H1 (cell line): ENCODE data around the gene XIRP1. TPM values are rescaled to one million over a fixed set of nuclear protein-coding genes. Genes with fewer than 3 reads are reported as not detected.

Experiments
- CTCF ChIA-PET: fragments of 300-600 bp; sonication (Branson Sonifier 250); formaldehyde crosslinking; loops from one replicate; lab custom pipeline; 2021; ENCODE audit not compliant: partially characterized antibody; lab: Charles Lee
- POLR2A ChIA-PET: fragments of 300-600 bp; sonication (Branson Sonifier 250); formaldehyde crosslinking; loops from one replicate; lab custom pipeline; 2021; ENCODE audit warnings: inconsistent platforms; ENCODE audit not compliant: partially characterized antibody; lab: Charles Lee
- DNase-seq, 2 experiments: peaks; one replicate each; pipeline versions ENCODE4 v3.0.0 to v3.0.0-alpha.2; 2010 to 2022; ENCODE audit warnings: low spot score in 2 of 2, low read depth in 1 of 2, mixed read lengths in 1 of 2
- FAIRE-seq: peaks from 2 replicates; lab custom pipeline; 2011; peaks lifted over from hg19 to GRCh38; lab: Jason Lieb, UNC
- H2AFZ ChIP-seq: 2 replicates; pipeline ENCODE4 v1.8.1; 2012; ENCODE audit warnings: low read length, inconsistent platforms
- H2AK5ac ChIP-seq: 2 replicates; pipeline ENCODE4 v1.6.1; 2013; ENCODE audit warnings: low read depth, low read length
- H2BK120ac ChIP-seq: replicated peaks from 2 replicates; pipeline ENCODE3; 2013; ENCODE audit warnings: low read depth, low read length, inconsistent platforms
- H2BK12ac ChIP-seq: 2 replicates; pipeline ENCODE4 v1.6.1; 2013; ENCODE audit warnings: low read depth, low read length
- H2BK15ac ChIP-seq: 2 replicates; pipeline ENCODE4 v1.6.1; 2013; ENCODE audit warnings: low read length
- H2BK20ac ChIP-seq: 2 replicates; pipeline ENCODE4 v1.6.1; 2013; ENCODE audit warnings: low read length
- H2BK5ac ChIP-seq: 2 replicates; pipeline ENCODE4 v1.6.1; 2013; ENCODE audit warnings: low read depth, low read length
- H3K14ac ChIP-seq: 2 replicates; pipeline ENCODE4 v1.6.1; 2013; ENCODE audit warnings: inconsistent platforms; ENCODE audit not compliant: insufficient read length
- H3K18ac ChIP-seq: 2 replicates; pipeline ENCODE4 v1.6.1; 2013; ENCODE audit warnings: low read length; ENCODE audit errors: extremely low read depth
- H3K23ac ChIP-seq: 2 replicates; pipeline ENCODE4 v1.6.1; 2013; ENCODE audit warnings: inconsistent platforms; ENCODE audit not compliant: insufficient read length
- H3K23me2 ChIP-seq: 2 replicates; pipeline ENCODE4 v1.6.1; 2013; ENCODE audit warnings: low read depth, low read length
- H3K27ac ChIP-seq: 2 replicates; pipeline ENCODE4 v1.6.1; 2011; ENCODE audit warnings: low read depth, low read length, inconsistent platforms
- H3K27me3 ChIP-seq, 4 experiments: replicated peaks in 1 of 4; 1 replicate in 1 of 4; 2 replicates in 3 of 4; pipeline versions ENCODE4 v1.6.1 to v1.8.1; 2011 to 2013; ENCODE audit warnings: low read length in 3 of 4, mild to moderate bottlenecking in 3 of 4, inconsistent platforms in 2 of 4, mixed read lengths in 2 of 4, moderate library complexity in 1 of 4; ENCODE audit not compliant: control insufficient read depth in 3 of 4, insufficient read depth in 3 of 4; ENCODE audit errors: extremely low read depth in 1 of 4
- H3K36me3 ChIP-seq, 4 experiments: 2 replicates each; pipeline versions ENCODE4 v1.6.1 to v1.8.1; 2011 to 2013; ENCODE audit warnings: mild to moderate bottlenecking in 4 of 4, low read length in 3 of 4, moderate library complexity in 2 of 4, control low read depth in 1 of 4, inconsistent platforms in 1 of 4; ENCODE audit not compliant: insufficient read depth in 4 of 4, control insufficient read depth in 2 of 4
- H3K4ac ChIP-seq: replicated peaks from 2 replicates; pipeline ENCODE3; 2013; ENCODE audit warnings: low read length, low read depth, mixed read lengths, inconsistent platforms; ENCODE audit not compliant: insufficient read length
- H3K4me1 ChIP-seq, 4 experiments: replicated peaks in 1 of 4; 1 replicate in 1 of 4; 2 replicates in 3 of 4; pipeline versions ENCODE4 v1.6.1 to v1.8.1; 2011 to 2013; ENCODE audit warnings: low read length in 3 of 4, inconsistent platforms in 2 of 4, mixed read lengths in 1 of 4; ENCODE audit not compliant: insufficient read depth in 4 of 4, control insufficient read depth in 3 of 4
- H3K4me2 ChIP-seq, 2 experiments: 2 replicates each; pipeline versions ENCODE4 v1.6.1 to v1.8.1; 2011 to 2013; ENCODE audit warnings: low read depth in 2 of 2, low read length in 2 of 2, control low read depth in 1 of 2, inconsistent platforms in 1 of 2, mild to moderate bottlenecking in 1 of 2; ENCODE audit not compliant: insufficient read depth in 1 of 2
- H3K4me3 ChIP-seq, 4 experiments: fragments of 200-600, 300-600 bp in 1 of 4; sonication (generic), shearing (Covaris generic), sonication (Bioruptor Twin) in 1 of 4; 2 replicates each; pipeline versions ENCODE4 v1.5.1 to v1.8.1; 2011 to 2016; ENCODE audit warnings: low read length in 4 of 4, low read depth in 3 of 4, control low read depth in 2 of 4, inconsistent platforms in 2 of 4, mild to moderate bottlenecking in 2 of 4, mixed read lengths in 1 of 4, moderate library complexity in 1 of 4; ENCODE audit not compliant: insufficient read depth in 2 of 4; ENCODE audit errors: extremely low read depth in 1 of 4
- H3K56ac ChIP-seq: replicated peaks from 2 replicates; pipeline ENCODE3; 2013; ENCODE audit warnings: low read depth, mild to moderate bottlenecking, mixed read lengths, low read length, inconsistent platforms; ENCODE audit not compliant: insufficient read length
- H3K79me1 ChIP-seq: 2 replicates; pipeline ENCODE4 v1.6.1; 2013; ENCODE audit warnings: low read depth, low read length, control low read depth
- H3K79me2 ChIP-seq, 2 experiments: 2 replicates each; pipeline versions ENCODE4 v1.6.1 to v1.8.1; 2012 to 2013; ENCODE audit warnings: low read length in 2 of 2, mild to moderate bottlenecking in 2 of 2, inconsistent platforms in 1 of 2; ENCODE audit not compliant: insufficient read depth in 2 of 2, control insufficient read depth in 1 of 2
- H3K9ac ChIP-seq, 4 experiments: replicated peaks in 1 of 4; 1 replicate in 1 of 4; 2 replicates in 3 of 4; pipeline versions ENCODE4 v1.6.1 to v1.8.1; 2011 to 2013; ENCODE audit warnings: low read depth in 3 of 4, low read length in 3 of 4, control low read depth in 2 of 4, mild to moderate bottlenecking in 2 of 4, moderate library complexity in 2 of 4, inconsistent platforms in 1 of 4; ENCODE audit errors: extremely low read depth in 1 of 4
- H3K9me3 ChIP-seq, 2 experiments: 2 replicates each; pipeline versions ENCODE4 v1.6.1 to v1.8.1; 2012 to 2013; ENCODE audit warnings: mild to moderate bottlenecking in 2 of 2, moderate library complexity in 2 of 2, control low read depth in 1 of 2, inconsistent platforms in 1 of 2, low read depth in 1 of 2, low read length in 1 of 2, mixed read lengths in 1 of 2; ENCODE audit not compliant: insufficient read depth in 2 of 2
- H4K20me1 ChIP-seq, 2 experiments: replicated peaks in 1 of 2; 2 replicates each; pipeline versions ENCODE3 to v1.8.1; 2011 to 2013; ENCODE audit warnings: inconsistent platforms in 2 of 2, low read length in 2 of 2, mild to moderate bottlenecking in 1 of 2; ENCODE audit not compliant: insufficient read depth in 2 of 2, control insufficient read depth in 1 of 2
- H4K5ac ChIP-seq: 2 replicates; pipeline ENCODE4 v1.6.1; 2013; ENCODE audit warnings: low read length, low read depth, mixed read lengths, inconsistent platforms; ENCODE audit not compliant: insufficient read length
- H4K8ac ChIP-seq: 2 replicates; pipeline ENCODE4 v1.8.0; 2013; ENCODE audit warnings: mild to moderate bottlenecking, moderate library complexity, low read length, inconsistent platforms; ENCODE audit not compliant: insufficient read depth; ENCODE audit errors: extremely low read depth
- H4K91ac ChIP-seq: replicated peaks from 2 replicates; pipeline ENCODE3; 2013; ENCODE audit warnings: low read length, mixed read lengths, inconsistent platforms; ENCODE audit not compliant: insufficient read length
- BCL11A ChIP-seq, 2 experiments: IDR thresholded peaks; one replicate each; pipeline ENCODE4 v1.6.1; 2011; ENCODE audit warnings: low read depth in 2 of 2, low read length in 2 of 2, mild to moderate bottlenecking in 2 of 2
- GABPA ChIP-seq: IDR thresholded peaks from 2 replicates; pipeline ENCODE4 v1.6.1; 2011; ENCODE audit warnings: mild to moderate bottlenecking, low read length, moderate library complexity, borderline replicate concordance; ENCODE audit not compliant: insufficient read depth
- NANOG ChIP-seq: IDR thresholded peaks from 2 replicates; pipeline ENCODE4 v1.6.1; 2011; ENCODE audit warnings: low read length, low read depth, mild to moderate bottlenecking, inconsistent platforms; ENCODE audit not compliant: insufficient read depth, poor library complexity, severe bottlenecking
- RFX5 ChIP-seq: IDR thresholded peaks from 2 replicates; pipeline ENCODE4 v1.6.1; 2011; ENCODE audit warnings: low read depth, low read length, improper control_type of control experiment, borderline replicate concordance
- RNF2 ChIP-seq: fragments of 200-900, 300-1000 bp; sonication (generic); IDR thresholded peaks from 2 replicates; pipeline ENCODE4 v1.7.1; 2016; ENCODE audit warnings: borderline replicate concordance, low read depth, mild to moderate bottlenecking, antibody characterized with exemption, low read length; ENCODE audit not compliant: poor library complexity, severe bottlenecking; ENCODE audit errors: missing control alignments
- TAF1 ChIP-seq: IDR thresholded peaks from 2 replicates; pipeline ENCODE4 v1.6.1; 2011; ENCODE audit warnings: mild to moderate bottlenecking, low read depth, low read length
- WGBS, 2 experiments: shearing (Covaris generic) in 1 of 2; methylation state at CpG; one replicate each; pipeline versions ENCODE4 v1.1.6 to v1.1.7; 2013 to 2015; ENCODE audit warnings: low lambda C conversion rate in 2 of 2, mixed read lengths in 2 of 2, inconsistent platforms in 1 of 2, low coverage in 1 of 2, missing lambda C conversion rate in 1 of 2; ENCODE audit not compliant: insufficient replicate concordance in 2 of 2, insufficient coverage in 1 of 2, insufficient read length in 1 of 2; ENCODE audit errors: extremely low coverage in 1 of 2, missing lambda C conversion rate in 1 of 2; 5-methylcytosine and 5-hydroxymethylcytosine counted together
- polyA plus RNA-seq, 7 experiments: library from polyadenylated mRNA; depleted of rRNA in 3 of 7; stranded (reverse) in 5 of 7; unstranded in 2 of 7; fragments of >200 nt in 5 of 7; fragments of 200-250 nt in 2 of 7; gene quantifications; 1 replicate in 5 of 7; 2 replicates in 1 of 7; 4 replicates in 1 of 7; pipeline versions ENCODE4 v1.2.1 to v1.2.3, GENCODE V29; 2011 to 2013; ENCODE audit warnings: missing spikeins in 2 of 7, mixed read lengths in 2 of 7
- total RNA-seq: library from RNA; stranded (reverse); fragmentation: NEBNext Ultra II Directional; extraction: Animal tissue kit (Norgen Biotek cat#: 25700); gene quantifications from 2 replicates; pipeline ENCODE4 v1.2.1, GENCODE V29; 2021

The XIRP1 gene
- total and polyA plus RNA-seq, 2 of the 8 experiments (the other 6 are each of a cell fraction or from before 2014, with no cell fraction given): not detected

DNA sequence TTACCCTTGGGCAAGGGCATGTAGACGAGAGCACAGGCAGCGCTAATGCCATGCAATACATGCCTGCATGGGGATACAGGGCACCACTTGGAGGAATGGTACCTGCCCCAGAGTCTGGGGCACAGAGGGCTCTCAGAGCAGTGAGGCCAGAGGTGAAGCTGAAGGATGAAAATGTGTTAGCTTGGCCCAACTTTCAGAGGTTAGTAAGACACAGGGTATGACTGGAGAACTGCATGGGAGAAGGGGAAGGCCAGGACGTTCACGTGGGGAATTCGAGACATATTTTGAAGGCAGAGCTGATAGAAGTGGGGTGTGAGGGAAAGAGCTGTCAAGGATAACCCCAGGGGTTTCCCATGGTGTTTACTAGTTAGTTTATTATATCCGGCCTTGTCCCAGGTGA lies 58.6 kb downstream of the XIRP1 start:
- Histone ChIP-seq H3K9me3 (no peaks in the 10 kb centered on the region), H4K8ac (no peak overlapping the region), H3K4me1 (no peaks in the 10 kb centered on the region), H3K27ac (no peak overlapping the region), H2BK120ac (no peak overlapping the region), H4K91ac (no peak overlapping the region), H2BK20ac (no peak overlapping the region), H2BK15ac (no peak overlapping the region), H3K18ac (no peak overlapping the region), H2AK5ac (no peak overlapping the region), H3K27me3 (no peaks in the 10 kb centered on the region), H3K4ac (no peak overlapping the region), H3K14ac (no peak overlapping the region), H3K4me2 (no peak overlapping the region), H3K4me3 (no peak overlapping the region), H3K23me2 (no peaks in the 10 kb centered on the region), H3K79me2 (no peaks in the 10 kb centered on the region), H3K56ac (no peak overlapping the region), H2BK5ac (no peak overlapping the region), H2BK12ac (no peak overlapping the region), H3K23ac (no peak overlapping the region), H3K79me1 (no peaks in the 10 kb centered on the region), H4K5ac (no peak overlapping the region), H3K36me3 (no peaks in the 10 kb centered on the region), H3K9ac (no peak overlapping the region), H2AFZ (no peak overlapping the region), H4K20me1 (no peaks in the 10 kb centered on the region)
- FAIRE-seq (no peak), DNase-seq (no peak)
- WGBS, 2 experiments: 70% methylated on average over 6 of the region's 6 CpGs; no CpG with 5 or more reads in 1 of the 2 experiments
- TF ChIP-seq NANOG (no peak), GABPA (no peak), RFX5 (no peak), RNF2 (no peak), TAF1 (no peak), BCL11A (IDR thresholded peaks at IDR 0.05; ENCODE audit: low read depth in 2 of 2, low read length in 2 of 2) (no peak)
- CTCF ChIA-PET: interaction anchor here (0.9 to 12.8 kb wide), 5 partner anchors 12 to 159 kb away, joined by 3 to 366 read pairs (median 6); partner anchors contain the start of gene XIRP1
- POLR2A ChIA-PET: interaction anchor here (1.3 kb wide), 1 partner anchor 274 kb away, joined by 6 read pairs; no protein-coding TSS in a partner anchor
